Tibial artery (tissue), 4 donors: ENCODE results near the gene HEPACAM.
A peak's percentile ranks its signal among the peaks of the same experiment; 100 is the strongest.

ENCODE experiments used
- DNase-seq, 2 donors: peaks; one replicate each; pipeline ENCODE4 v3.0.0-alpha.2; 2019
- H3K27ac ChIP-seq, 2 donors: fragments of 200-600 bp; sonication (generic) in 1 of 2; 1 replicate in 1 of 2; 2 replicates in 1 of 2; pipeline ENCODE4 v1.5.1; 2018 to 2019; ENCODE audit warnings: mild to moderate bottlenecking in 1 of 2
- H3K27me3 ChIP-seq, 2 donors: fragments of 200-600 bp; sonication (generic) in 1 of 2; one replicate each; pipeline versions ENCODE4 v1.5.1 to v1.6.0; 2016 to 2019
- H3K36me3 ChIP-seq, 3 donors: fragments of 200-600 bp; sonication (generic) in 2 of 3; one replicate each; pipeline ENCODE4 v1.5.1; 2016 to 2019; ENCODE audit warnings: mild to moderate bottlenecking in 2 of 3
- H3K4me1 ChIP-seq, 4 donors: fragments of 200-600 bp; sonication (generic) in 2 of 4; 1 replicate in 3 of 4; 2 replicates in 1 of 4; pipeline ENCODE4 v1.5.1; 2016 to 2019
- H3K4me3 ChIP-seq, 2 donors: fragments of 200-600 bp; sonication (generic) in 1 of 2; 1 replicate in 1 of 2; 2 replicates in 1 of 2; pipeline ENCODE4 v1.5.1; 2018 to 2019; ENCODE audit warnings: mild to moderate bottlenecking in 2 of 2
- H3K9me3 ChIP-seq, 3 donors: fragments of 200-600 bp; sonication (generic) in 1 of 3; one replicate each; pipeline ENCODE4 v1.5.1; 2016 to 2019
- intact Hi-C: fragments of 100-400 bp; cut with DNase I; formaldehyde crosslinking; loops from one replicate; pipeline ENCODE4 v1.15.0; 2023; ENCODE audit warnings: low total_unique reads
- TF ChIP-seq, protein P1 (sequence below), 2 experiments: fragments of 200-600 bp in 1 of 2; fragments of 450-650 bp in 1 of 2; IDR thresholded peaks; one replicate each; pipeline ENCODE4 v1.5.1; 2017 to 2019; ENCODE audit warnings: antibody characterized with exemption in 2 of 2, mild to moderate bottlenecking in 1 of 2, moderate library complexity in 1 of 2

The HEPACAM gene

GRCh38 chr11:124895471-124895971, 40.3 kb downstream of the HEPACAM start:
- Histone ChIP-seq H3K4me3 (peak overlapping the region in 1 of 2 donors; percentile 4), H3K4me1 (peaks cover 0 to 16% (median 6%) of the 10 kb centered on the region in 4 donors), H3K27ac (no peak overlapping the region), H3K27me3 (no peaks in the 10 kb centered on the region), H3K36me3 (no peaks in the 10 kb centered on the region), H3K9me3 (no peaks in the 10 kb centered on the region)
- DNase-seq: peak in 1 of 2 donors; percentile 63
- intact Hi-C loops: no loop called here
- TF ChIP-seq, protein P1, sequence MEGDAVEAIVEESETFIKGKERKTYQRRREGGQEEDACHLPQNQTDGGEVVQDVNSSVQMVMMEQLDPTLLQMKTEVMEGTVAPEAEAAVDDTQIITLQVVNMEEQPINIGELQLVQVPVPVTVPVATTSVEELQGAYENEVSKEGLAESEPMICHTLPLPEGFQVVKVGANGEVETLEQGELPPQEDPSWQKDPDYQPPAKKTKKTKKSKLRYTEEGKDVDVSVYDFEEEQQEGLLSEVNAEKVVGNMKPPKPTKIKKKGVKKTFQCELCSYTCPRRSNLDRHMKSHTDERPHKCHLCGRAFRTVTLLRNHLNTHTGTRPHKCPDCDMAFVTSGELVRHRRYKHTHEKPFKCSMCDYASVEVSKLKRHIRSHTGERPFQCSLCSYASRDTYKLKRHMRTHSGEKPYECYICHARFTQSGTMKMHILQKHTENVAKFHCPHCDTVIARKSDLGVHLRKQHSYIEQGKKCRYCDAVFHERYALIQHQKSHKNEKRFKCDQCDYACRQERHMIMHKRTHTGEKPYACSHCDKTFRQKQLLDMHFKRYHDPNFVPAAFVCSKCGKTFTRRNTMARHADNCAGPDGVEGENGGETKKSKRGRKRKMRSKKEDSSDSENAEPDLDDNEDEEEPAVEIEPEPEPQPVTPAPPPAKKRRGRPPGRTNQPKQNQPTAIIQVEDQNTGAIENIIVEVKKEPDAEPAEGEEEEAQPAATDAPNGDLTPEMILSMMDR (IDR thresholded peaks at IDR 0.05): no peak

DNA sequence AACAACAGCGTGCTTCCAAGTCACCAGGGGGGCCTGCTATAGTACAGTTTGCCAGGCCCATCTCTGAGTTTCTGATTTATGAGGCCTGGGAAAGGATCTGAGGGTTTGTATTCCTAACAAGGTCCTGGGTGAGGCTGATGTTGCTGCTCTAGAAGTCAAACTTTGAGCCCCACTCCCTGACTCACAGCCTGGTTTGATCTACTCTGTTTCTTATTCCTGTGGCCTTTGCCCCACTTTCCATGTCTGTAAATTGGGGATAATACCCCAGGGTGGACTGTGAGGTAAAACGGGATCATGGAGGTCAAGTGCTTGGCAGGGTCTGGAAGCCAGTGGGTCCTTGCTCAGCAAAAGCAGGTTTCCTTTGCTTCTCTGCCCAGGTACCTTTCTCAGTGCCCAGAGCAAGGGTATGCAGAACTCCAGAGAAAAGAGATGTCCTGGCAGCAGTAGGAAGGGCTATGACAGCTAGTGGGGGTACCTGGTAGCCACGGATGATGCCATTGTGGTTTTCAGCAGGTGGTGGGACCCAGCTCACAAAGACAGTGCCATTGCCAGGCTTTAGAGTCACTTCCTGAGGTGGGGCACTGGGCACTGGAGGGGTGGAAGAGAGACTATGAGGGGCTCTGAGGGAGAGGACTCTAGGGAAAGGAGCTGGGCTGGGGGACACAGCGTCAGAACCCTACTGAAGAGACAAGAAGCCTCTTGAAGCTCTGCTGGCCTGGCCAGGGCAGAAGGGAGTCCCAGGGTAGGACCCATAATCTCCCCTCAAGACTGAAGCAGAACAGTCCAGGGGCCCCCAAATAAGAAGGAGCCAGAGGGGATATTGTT, 41.0 kb downstream of the HEPACAM start:
- no peak overlapping the region for H3K27ac ChIP-seq

DNA sequence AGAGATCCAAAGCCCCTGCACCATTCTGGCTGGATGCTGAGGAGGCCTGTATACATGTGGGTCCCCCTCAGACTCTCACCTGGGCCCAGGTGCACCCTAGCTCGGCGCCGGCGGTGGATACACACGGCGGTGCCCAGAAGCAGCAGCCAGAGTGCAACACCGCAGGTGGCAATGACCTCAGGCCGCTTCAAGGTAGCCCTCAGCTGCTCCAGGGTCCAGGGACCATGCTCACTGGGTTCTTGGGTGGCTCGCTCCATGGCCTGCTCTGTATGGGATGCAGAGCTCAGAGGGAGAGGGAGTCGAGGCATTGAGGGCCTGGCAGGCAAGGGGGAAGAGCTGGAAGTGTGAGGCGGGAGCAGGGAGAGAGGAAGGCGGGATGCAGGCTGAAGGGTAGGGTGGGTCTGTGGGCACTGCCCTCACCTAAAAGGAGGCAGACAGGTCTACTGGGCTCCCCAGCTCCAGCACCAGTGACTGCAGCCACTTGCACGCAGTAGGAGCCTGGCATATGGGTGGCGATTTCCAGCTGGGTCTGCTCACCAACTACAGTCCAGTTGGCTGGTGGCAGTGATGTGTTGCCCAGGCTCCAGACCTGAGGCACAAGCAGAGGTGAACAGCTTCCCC, 42.0 kb downstream of the HEPACAM start:
- intact Hi-C loops: no loop called here
- peaks cover 0 to 16% (median 6%) of the 10 kb centered on the region in 4 donors for H3K4me1 ChIP-seq

More for the DNA sequence above, 41.0 kb downstream of the HEPACAM start:
- intact Hi-C loops: no loop called here
- no peaks in the 10 kb centered on the region for H3K27me3 ChIP-seq
- TF ChIP-seq, protein P1 (IDR thresholded peaks at IDR 0.05): no peak
- peak in 1 of 2 donors; percentile 53 for DNase-seq
- H3K36me3 ChIP-seq: no peaks in the 10 kb centered on the region
- H3K9me3 ChIP-seq: no peaks in the 10 kb centered on the region
- no peak overlapping the region for H3K4me3 ChIP-seq
- H3K4me1 ChIP-seq: peaks cover 0 to 16% (median 6%) of the 10 kb centered on the region in 4 donors

DNA sequence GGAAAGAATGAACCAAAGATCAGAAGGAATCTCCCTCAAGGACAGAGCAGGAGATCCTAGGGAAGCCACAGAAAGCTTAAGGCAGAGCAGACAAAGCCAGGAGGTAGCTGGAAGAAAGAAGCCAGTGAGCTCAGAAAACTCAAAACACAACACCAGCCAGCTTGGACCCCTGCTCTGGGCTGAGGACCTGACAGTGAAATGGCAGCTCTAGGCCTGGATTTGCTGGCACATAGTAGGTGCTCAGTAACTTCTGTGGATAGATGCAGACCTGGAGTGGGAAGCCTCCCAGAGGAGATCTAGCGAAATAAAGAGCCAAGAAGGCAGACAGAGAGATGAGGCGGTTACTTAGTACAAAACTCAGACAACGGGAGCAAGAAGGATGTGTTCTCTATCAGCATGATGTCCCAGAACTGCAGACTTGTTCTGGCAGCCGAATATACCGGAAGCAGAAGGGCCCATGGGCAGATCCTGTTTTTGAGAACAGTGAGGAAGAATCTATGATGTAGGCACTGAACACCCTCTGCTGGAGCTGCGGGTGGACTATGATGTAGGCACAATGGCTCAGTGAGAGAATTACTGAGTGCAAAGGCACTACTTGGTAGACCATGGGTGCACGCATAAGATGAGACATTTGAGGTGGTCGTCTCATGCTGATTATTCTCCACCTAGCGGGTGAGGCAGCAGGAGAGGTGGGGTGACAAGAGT, 42.9 kb downstream of the HEPACAM start:
- Histone ChIP-seq H3K9me3 (no peaks in the 10 kb centered on the region), H3K36me3 (no peaks in the 10 kb centered on the region), H3K27ac (no peak overlapping the region), H3K4me1 (peaks cover 0 to 11% (median 5%) of the 10 kb centered on the region in 4 donors), H3K4me3 (no peak overlapping the region), H3K27me3 (no peaks in the 10 kb centered on the region)
- TF ChIP-seq, protein P1 (IDR thresholded peaks at IDR 0.05): no peak
- peak; percentile 53 to 67 for DNase-seq
- intact Hi-C loops: no loop called here

More for the DNA sequence above, 42.0 kb downstream of the HEPACAM start:
- Histone ChIP-seq H3K36me3 (no peaks in the 10 kb centered on the region), H3K4me3 (no peak overlapping the region), H3K27me3 (no peaks in the 10 kb centered on the region), H3K27ac (no peak overlapping the region), H3K9me3 (no peaks in the 10 kb centered on the region)
- peak in 1 of 2 donors; percentile 53 for DNase-seq
- TF ChIP-seq, protein P1 (IDR thresholded peaks at IDR 0.05): no peak

GRCh38 chr11:124892146-124892545, 43.7 kb downstream of the HEPACAM start:
- Histone ChIP-seq H3K4me1 (peaks cover 0 to 11% (median 5%) of the 10 kb centered on the region in 4 donors), H3K36me3 (no peaks in the 10 kb centered on the region), H3K9me3 (no peaks in the 10 kb centered on the region), H3K27ac (no peak overlapping the region), H3K27me3 (peaks cover 0 to under 1% of the 10 kb centered on the region in 2 donors), H3K4me3 (no peak overlapping the region)
- no peak for DNase-seq
- TF ChIP-seq, protein P1 (IDR thresholded peaks at IDR 0.05): no peak
- intact Hi-C loops: no loop called here
